Erythroblast (primary cell): ENCODE data around the gene AFAP1L1.

Source experiments
- GATA1 ChIP-seq: IDR thresholded peaks from 2 replicates; pipeline ENCODE4 v1.6.1; 2011; ENCODE audit warnings: low read depth, mild to moderate bottlenecking, control low read depth, low read length, moderate library complexity
- POLR2A ChIP-seq: IDR thresholded peaks from 2 replicates; pipeline ENCODE4 v1.6.1; 2011; ENCODE audit warnings: mild to moderate bottlenecking, low read length

- TF ChIP-seq POLR2A, result no peak
- no peak for TF ChIP-seq GATA1
Observed at GRCh38 chr5:149265068-149265465, 6.6 kb upstream of the AFAP1L1 start.
